Right lobe of liver (tissue), 6 donors: Measurements from ENCODE around the gene SSUH2. TPM values are rescaled to one million over a fixed set of nuclear protein-coding genes. Genes with fewer than 3 reads are reported as not detected.

Experiments used
- ATAC-seq, 4 donors: fragments of 200-7000 bp; cut with Tn5 transposase; one replicate each; pipeline ENCODE4 v1.9.1; 2020; ENCODE audit warnings: mild to moderate bottlenecking in 4 of 4, moderate library complexity in 4 of 4
- DNase-seq, 3 donors: peaks; one replicate each; pipeline ENCODE4 v3.0.0-alpha.2; 2020
- H3K27ac ChIP-seq, 3 donors: fragments of 200-600 bp; one replicate each; pipeline ENCODE4 v1.8.0; 2022
- H3K27me3 ChIP-seq, 2 donors: fragments of 200-600 bp; one replicate each; pipeline ENCODE4 v1.8.0; 2022
- H3K36me3 ChIP-seq, 4 donors: fragments of 200-600 bp; sonication (generic) in 1 of 4; one replicate each; pipeline versions ENCODE4 v1.5.1 to v1.8.0; 2017 to 2022; ENCODE audit warnings: control low read depth in 1 of 4
- H3K4me1 ChIP-seq, 4 donors: fragments of 200-600 bp; sonication (generic) in 1 of 4; one replicate each; pipeline versions ENCODE4 v1.5.1 to v1.8.0; 2017 to 2022; ENCODE audit warnings: control low read depth in 1 of 4
- H3K4me3 ChIP-seq, 3 donors: fragments of 200-600 bp; one replicate each; pipeline ENCODE4 v1.8.0; 2022
- H3K9me3 ChIP-seq, 4 donors: fragments of 200-600 bp; sonication (generic) in 1 of 4; one replicate each; pipeline versions ENCODE4 v1.5.1 to v1.8.0; 2017 to 2022; ENCODE audit warnings: control low read depth in 1 of 4
- CTCF ChIP-seq, 4 donors: fragments of 200-600 bp in 3 of 4; fragments of 450-650 bp in 1 of 4; IDR thresholded peaks; one replicate each; pipeline versions ENCODE4 v1.5.1 to v1.8.0; 2016 to 2022; ENCODE audit warnings: antibody characterized with exemption in 4 of 4, mild to moderate bottlenecking in 2 of 4
- POLR2A ChIP-seq: fragments of 450-650 bp; IDR thresholded peaks from one replicate; pipeline ENCODE4 v1.6.1; 2017; ENCODE audit warnings: antibody characterized with exemption, mild to moderate bottlenecking
- WGBS: methylation state at CpG from one replicate; pipeline ENCODE4 v1.1.6; 2018; ENCODE audit warnings: low coverage, low lambda C conversion rate; ENCODE audit not compliant: insufficient coverage; ENCODE audit errors: missing lambda C conversion rate; 5-methylcytosine and 5-hydroxymethylcytosine counted together
- intact Hi-C, 2 donors: fragments of 100-400 bp; cut with DNase I; formaldehyde crosslinking; loops; one replicate each; pipeline versions ENCODE4 v1.11.2 to v1.14.1; 2022
- total RNA-seq, 6 experiments: library from RNA; depleted of rRNA in 2 of 6; stranded (reverse); fragments of >200 nt in 2 of 6; fragmentation: NEBNext Ultra II Directional in 3 of 6; extraction: Animal tissue kit (Norgen Biotek cat#: 25700) in 3 of 6; gene quantifications; one replicate each; pipeline versions ENCODE4 v1.1.0 to v1.2.4, GENCODE V29; 2016 to 2023
- donor health status: DM: no; HTN: yes; CAD: no.
- donor health status: DM: no; HTN: no; CAD: no.
- donor health status: DM: no; HTN: no; CAD: no.
- donor health status: DM: no; HTN: yes; CAD: no.
- donor health status: DM: no; HTN: yes; CAD: no.

The SSUH2 gene
- total RNA-seq, 6 experiments from 2014 or later, result 0.09 to 2.0 (median 1.1) TPM; not detected in 1

GRCh38 chr3:8651418-8652323, 7.1 kb upstream of the SSUH2 start:
- Histone ChIP-seq H3K27me3 (no peaks in the 10 kb centered on the region), H3K4me3 (no peak overlapping the region), H3K36me3 (no peaks in the 10 kb centered on the region), H3K27ac (no peak overlapping the region), H3K9me3 (no peaks in the 10 kb centered on the region), H3K4me1 (no peaks in the 10 kb centered on the region)
- TF ChIP-seq POLR2A, result no peak
- TF ChIP-seq CTCF (IDR thresholded peaks at IDR 0.05), result no peak
- ATAC-seq, result peak in 3 of 4 donors; percentile 34 to 97 (median 65)
- WGBS, result 30% methylated on average over 10 of the region's 12 CpGs
- DNase-seq, result peak in 1 of 3 donors; percentile 31
- intact Hi-C loops, result no loop called here

- no peaks in the 10 kb centered on the region for H3K27me3 ChIP-seq
- no peaks in the 10 kb centered on the region for H3K9me3 ChIP-seq
- intact Hi-C loops, result no loop called here
- DNase-seq (no peak), ATAC-seq (no peak)
- no peak for TF ChIP-seq CTCF (IDR thresholded peaks at IDR 0.05)
- WGBS, result 52% methylated on average over 10 of the region's 13 CpGs
- no peaks in the 10 kb centered on the region for H3K4me1 ChIP-seq
- H3K27ac ChIP-seq, result no peak overlapping the region
- no peak overlapping the region for H3K4me3 ChIP-seq
- no peaks in the 10 kb centered on the region for H3K36me3 ChIP-seq
These were observed 6.2 kb upstream of the SSUH2 start for GRCh38 chr3:8650583-8651416.

GRCh38 chr3:8649757-8650156, 5.2 kb upstream of the SSUH2 start:
- DNase-seq, result no peak

More at GRCh38 chr3:8649757-8650156, 5.2 kb upstream of the SSUH2 start:
- H3K36me3 ChIP-seq, result no peaks in the 10 kb centered on the region
- no peaks in the 10 kb centered on the region for H3K9me3 ChIP-seq
- 56% methylated on average over 5 of the region's 5 CpGs for WGBS
- no peak overlapping the region for H3K4me3 ChIP-seq
- TF ChIP-seq POLR2A, result no peak
- no peak for TF ChIP-seq CTCF (IDR thresholded peaks at IDR 0.05)
- intact Hi-C loops, result no loop called here
- ATAC-seq, result no peak
- H3K27ac ChIP-seq, result no peak overlapping the region
- no peaks in the 10 kb centered on the region for H3K27me3 ChIP-seq
- H3K4me1 ChIP-seq, result no peaks in the 10 kb centered on the region
